PC-3 (cell line): Measurements from ENCODE around the gene ZSCAN5A.

ENCODE experiments used
- EZH2 ChIP-seq: fragments of 300-600 bp; sonication (generic); IDR thresholded peaks from one replicate; pipeline ENCODE4 v1.6.1; 2017; ENCODE audit warnings: antibody characterized with exemption, mild to moderate bottlenecking, low read length; ENCODE audit not compliant: unreplicated experiment
- TF ChIP-seq, protein P1 (sequence below): fragments of 300-600 bp; sonication (generic); conservative IDR thresholded peaks from 2 replicates; pipeline ENCODE4 v1.5.1; 2017; ENCODE audit warnings: antibody characterized with exemption, low read depth, mild to moderate bottlenecking, low read length

DNA sequence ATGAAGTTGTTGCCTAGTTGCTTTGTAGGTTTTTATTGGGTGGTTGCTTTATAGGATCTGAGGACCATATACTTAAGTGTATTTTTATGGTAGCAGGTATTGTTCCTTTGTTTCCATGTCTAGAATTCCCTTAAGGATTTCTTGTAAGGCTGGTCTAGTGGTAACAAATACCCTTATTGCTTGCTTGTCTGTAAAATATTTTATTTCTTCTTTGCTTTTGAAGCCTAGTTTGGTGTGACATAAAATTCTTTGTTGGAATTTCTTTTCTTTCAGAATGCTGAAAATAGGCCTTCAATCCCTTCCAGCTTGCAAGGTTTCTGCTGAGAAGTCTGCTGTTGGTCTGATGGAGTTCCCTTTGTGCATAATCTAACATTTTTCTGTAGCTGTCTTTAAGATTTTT is 18.1 kb upstream of the ZSCAN5A start:
- TF ChIP-seq, protein P1, sequence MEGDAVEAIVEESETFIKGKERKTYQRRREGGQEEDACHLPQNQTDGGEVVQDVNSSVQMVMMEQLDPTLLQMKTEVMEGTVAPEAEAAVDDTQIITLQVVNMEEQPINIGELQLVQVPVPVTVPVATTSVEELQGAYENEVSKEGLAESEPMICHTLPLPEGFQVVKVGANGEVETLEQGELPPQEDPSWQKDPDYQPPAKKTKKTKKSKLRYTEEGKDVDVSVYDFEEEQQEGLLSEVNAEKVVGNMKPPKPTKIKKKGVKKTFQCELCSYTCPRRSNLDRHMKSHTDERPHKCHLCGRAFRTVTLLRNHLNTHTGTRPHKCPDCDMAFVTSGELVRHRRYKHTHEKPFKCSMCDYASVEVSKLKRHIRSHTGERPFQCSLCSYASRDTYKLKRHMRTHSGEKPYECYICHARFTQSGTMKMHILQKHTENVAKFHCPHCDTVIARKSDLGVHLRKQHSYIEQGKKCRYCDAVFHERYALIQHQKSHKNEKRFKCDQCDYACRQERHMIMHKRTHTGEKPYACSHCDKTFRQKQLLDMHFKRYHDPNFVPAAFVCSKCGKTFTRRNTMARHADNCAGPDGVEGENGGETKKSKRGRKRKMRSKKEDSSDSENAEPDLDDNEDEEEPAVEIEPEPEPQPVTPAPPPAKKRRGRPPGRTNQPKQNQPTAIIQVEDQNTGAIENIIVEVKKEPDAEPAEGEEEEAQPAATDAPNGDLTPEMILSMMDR: no peak
- no peak for TF ChIP-seq EZH2
